CD4-positive, alpha-beta T cell treated with Interleukin-17A for 1 hour (primary cell): ENCODE data around the gene B3GALNT2.

Experiments used
- DNase-seq: peaks from one replicate; pipeline ENCODE4 v3.0.0-alpha.2; 2020

B3GALNT2 gene

DNA sequence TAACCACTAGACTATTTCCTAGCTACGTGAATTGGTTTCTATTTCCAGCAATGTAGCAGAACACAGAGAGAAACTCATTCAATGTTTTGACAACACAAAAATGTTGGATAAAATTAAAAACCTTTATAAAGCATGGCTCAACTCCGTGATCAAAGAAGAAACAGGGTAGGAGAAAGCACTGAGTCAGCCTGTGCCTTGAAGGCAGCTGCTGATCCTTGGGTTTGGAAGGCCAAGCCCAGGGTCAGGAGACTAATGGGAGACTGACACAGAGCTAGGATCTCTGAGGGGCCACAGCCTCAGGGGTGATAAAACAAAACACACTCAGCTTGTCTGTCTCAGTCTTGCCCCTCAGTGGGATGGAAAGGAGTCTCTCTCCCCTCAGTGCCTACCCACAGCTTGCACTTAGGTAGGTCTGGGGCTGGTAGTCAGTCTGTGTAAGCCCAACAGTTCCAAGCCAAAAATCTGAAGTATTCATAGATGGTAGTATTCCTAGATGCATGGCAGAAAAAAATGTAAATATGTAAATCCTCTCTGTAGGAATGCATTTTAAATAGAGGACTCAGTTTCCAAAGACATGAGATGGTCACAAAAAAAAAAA is 53.3 kb downstream of the B3GALNT2 start:
- no peak for DNase-seq

DNA sequence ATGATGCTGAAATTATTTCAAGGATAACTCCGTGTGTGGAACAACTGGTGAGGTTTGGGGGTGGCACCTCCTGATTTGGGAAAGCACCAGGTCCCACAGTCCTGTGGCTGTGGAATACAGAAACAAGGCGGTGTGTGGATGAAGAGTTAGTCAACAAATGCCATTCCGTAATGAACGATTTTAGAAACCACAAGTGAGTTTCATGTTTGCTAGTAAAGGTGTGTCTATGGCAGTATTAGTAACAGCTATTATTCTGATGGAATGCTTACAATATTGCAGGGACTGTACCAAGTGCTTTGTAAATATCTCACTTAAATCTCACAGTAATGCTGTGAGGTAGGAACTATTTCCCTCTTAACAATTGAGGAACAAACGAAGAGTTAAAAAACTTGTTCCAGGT is 53.8 kb downstream of the B3GALNT2 start:
- no peak for DNase-seq

DNA sequence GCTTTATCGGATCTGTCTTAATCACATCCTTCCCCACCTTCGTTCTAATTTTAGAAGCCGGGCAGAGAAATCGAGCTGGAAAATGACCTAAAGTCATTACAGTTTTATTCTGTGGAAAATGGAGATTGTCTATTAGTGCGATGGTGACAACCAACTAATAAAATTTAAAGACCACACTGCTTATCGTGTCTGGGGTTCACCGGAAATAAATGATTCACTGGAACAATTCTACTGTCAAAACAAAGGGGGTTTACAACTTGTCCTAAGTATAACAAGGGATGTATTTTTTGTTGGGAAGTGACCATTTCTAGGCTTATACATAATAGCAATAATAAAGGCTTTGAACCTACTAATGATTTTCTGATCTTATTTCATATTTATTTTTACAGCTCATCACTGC is 55.6 kb downstream of the B3GALNT2 start:
- no peak for DNase-seq

DNA sequence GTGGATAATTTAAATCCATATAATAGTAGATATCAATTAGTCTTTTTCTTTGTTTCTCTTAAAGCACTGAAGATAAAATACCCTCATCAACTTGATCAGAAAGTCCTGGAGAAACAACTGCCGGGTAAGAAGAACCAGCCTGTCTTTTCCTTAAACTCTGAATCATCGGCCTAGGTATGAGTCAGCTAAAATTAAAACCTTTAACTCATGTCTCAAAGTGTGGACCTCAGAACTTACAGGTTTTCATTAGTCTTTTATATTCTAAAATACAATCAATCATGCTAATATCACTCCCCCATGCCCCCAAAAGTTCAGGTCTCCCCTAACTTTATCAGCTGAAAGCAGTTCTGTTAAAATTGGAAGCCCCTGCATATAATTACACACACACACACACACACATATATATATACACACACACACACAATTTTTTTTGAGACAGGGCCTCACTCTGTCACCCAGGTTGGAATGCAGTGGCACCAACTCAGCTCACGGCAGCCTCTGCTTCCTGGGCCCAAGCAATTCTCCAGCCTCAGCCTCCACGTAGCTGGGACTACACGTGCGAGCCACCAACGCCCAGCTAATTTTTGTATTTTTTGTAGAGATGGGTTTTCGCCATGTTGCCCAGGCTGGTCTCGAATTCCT is 61.3 kb downstream of the B3GALNT2 start:
- DNase-seq: no peak

DNA sequence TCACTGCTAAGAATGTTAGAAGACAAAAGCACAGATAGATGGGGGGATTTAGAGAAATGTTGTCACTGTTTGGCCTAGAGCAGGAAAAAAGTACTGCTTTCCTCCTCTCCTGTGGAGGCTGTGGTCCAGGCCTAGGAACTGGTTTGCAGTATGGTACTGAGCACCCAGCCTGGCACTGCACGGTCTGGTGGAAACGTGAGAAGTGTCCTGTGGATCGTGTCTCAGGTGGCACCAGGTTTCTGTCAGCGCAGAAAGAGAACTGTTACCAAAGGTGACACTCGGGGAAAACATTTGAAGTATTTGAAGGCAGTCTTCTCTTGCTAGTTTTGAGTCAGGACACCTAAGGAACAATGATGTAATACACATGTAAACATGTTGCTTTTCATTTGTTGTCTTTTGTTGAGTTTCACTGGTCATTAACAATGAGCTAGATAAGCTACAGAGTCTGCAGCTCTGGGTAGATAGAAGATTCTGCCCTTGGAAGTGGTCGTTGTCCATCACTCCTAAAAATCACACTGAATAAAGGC is 63.0 kb downstream of the B3GALNT2 start:
- DNase-seq: no peak

DNA sequence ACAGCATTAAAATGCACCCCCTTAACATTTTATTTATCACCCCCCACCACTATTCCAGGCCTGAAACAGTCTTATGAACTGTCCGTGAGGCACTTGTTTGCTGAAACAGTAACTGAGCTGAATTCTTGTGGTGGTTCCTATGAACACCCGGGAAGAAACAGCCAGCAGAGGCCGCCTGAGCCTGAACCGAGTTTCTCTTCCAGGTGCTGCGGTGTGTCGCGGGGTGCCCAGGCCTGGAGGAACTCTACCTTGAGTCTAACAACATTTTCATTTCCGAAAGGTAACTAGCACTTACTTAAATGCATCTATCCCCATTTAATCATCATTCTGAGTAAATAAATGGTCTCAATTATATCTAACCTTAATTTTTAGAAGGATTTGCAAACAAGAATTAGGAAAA is 70.3 kb downstream of the B3GALNT2 start:
- DNase-seq: no peak

DNA sequence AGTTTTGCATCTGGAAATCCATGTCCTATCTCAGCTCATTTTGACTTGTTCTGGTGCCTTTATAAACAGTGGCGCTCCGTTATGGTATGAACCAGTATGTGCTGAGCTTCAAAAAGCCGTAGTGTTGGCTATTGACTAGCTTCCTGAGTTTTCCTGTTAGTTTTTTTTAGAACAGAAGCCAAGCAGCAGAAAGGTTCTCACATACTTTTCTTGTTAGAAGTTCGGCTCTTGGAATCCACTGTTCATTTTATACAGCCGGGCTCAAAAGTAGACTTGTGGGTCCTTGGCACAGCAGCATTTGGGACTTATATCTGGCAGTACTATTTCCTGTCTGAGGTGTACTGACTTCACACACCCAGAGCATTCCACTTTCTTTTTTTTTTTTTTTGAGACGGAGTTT is 73.3 kb downstream of the B3GALNT2 start:
- DNase-seq: no peak

DNA sequence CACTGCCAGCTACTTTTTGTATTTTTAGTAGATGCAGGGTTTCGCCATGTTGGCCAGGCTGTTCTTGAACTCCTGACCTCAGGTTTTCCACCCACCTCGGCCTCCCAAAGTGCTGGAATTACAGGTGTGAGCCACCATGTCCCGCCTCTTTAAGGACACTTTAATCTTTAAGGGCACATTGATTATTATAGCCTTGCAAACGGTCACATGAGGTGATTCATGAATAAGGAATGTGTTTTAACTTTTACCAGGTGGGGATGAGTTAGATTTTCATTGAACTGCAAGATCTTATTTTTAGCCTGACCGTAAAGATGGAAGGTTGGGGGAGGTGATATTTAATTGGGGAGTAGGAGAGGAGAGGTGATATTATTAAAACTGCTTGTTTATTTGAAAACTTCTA is 75.1 kb downstream of the B3GALNT2 start:
- no peak for DNase-seq

DNA sequence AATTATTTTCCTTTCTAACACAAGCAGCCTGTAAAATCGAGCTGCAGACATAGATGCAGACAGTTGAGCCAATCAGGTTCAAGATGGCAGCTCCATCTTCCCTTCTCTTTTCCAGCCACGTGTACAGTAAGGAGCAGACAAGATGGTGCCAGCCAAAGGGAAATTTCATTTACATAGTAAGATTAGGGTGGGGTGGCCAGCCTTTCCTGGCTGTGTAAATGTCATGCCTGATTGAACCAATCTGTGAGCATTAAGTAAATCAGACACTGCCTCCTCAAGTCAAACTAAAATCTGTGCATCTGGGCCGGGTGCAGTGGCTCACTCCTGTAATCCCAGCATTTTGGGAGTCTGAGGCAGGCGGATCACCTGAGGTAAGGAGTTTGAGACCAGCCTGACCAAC is 76.8 kb downstream of the B3GALNT2 start:
- no peak for DNase-seq

DNA sequence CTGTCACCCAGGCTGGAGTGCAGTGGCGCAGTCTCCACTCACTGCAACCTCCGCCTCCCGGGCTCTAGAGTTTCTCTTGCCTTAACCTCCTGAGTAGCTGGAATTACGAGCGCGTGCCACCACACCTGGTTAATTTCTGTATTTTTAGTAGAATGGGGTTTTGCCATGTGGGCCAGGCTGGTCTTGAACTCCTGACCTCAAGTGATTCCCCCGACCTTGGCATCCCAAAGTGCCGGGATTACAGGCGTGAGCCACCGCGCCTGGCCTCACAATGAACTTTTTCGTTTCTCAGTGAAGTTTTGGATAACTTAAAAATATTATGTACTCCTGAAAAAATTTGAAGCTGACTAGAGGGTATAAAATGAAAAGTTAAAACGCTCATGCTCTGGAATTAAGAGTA is 77.6 kb downstream of the B3GALNT2 start:
- DNase-seq: no peak

DNA sequence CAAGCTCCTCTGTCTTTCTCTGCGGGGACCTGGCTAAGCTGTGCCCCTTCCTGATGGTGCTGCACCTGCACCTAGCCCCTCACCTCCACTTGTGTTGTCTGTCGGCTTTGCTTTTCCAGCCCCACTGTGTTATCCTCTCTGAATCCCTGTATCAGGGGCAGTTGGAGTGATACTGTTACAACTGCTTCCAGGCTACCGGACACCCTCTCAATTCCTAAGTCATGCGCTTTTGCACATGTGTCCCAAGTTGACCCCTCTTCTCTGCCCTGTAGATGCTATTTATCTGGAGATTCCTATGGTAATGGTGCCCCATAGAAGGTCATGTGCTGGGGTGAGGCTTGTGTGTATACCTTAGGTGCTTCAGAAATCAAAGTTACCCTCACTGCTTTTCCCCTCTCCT is 78.1 kb downstream of the B3GALNT2 start:
- DNase-seq: no peak

DNA sequence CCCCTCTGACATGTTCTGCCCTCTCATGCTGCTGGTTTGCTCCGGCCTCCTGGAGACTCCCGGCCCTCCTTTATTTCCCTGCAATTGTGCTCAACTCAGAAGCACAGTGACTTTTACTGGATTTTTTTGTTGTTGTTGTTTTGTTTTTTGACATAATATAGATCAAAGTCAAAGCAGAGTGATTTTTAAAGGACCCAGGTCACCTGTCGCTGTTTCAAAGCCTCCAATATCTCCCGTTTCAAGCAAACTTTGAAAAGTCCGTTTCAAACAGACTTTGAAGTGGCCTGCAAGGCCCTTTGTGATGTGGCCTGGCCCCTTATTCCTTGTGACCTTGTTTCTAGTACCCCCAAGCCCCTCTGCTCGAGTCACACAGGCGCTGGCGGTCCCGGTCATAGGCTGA is 78.9 kb downstream of the B3GALNT2 start:
- DNase-seq: no peak

DNA sequence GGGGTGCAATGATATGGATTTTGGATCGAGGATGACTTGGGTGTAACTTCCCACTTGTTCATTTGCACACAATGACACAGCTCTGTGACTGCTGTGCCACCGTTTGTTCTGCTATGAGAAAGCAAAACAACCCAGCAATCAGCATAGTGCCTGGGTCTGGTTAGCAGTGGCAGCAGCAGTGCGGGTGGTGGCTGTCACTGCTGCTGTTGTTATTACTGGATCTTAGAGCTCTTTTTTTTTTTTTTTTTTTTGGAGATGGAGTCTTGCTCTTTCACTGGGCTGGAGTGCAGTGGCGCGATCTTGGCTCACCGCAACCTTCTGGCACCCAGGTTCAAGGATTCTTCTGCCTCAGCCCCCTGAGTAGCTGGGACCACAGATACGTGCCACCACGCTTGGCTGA is 80.2 kb downstream of the B3GALNT2 start:
- no peak for DNase-seq

DNA sequence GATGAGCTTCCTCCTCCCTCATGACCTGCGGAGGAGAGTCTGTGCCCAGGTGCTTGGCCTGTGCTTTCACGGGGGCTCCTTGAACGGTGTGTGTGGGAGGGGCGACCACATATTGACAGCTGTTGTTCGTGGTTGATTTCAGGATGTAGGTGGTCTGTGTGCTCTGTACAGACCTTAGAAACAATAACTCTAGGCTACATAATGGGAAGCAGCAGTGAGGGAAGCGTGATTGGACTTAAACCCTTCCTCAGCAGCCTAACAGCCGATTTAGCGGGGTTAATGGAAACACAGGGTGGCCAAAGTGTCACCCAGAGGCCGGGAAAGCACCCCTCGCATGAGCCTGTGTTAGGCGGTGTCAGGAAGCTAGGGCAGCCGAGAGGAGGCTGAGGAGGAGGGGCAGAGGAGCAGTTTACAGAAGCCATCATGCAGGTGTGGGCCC is 81.0 kb downstream of the B3GALNT2 start:
- peak; percentile 24 for DNase-seq

DNA sequence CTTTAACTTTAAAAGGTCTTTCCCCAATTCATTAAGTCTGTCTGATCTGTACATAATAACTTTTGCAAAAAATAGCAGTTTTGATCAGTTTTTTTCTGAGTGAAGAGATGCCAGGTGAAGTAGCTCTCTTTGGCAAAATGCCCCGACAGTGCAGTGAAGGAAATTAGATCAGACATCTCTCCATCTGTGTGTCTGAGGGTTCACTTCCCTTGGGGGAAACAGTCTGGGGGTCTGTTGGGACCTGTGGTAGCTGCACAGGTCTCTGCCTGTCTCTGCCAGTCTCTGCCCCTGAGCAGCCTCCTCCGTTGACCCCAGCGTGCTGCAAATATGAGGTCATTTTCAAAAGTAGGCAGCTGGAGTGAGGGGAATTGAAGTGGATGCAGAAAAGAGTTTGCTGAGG is 82.5 kb downstream of the B3GALNT2 start:
- no peak for DNase-seq

DNA sequence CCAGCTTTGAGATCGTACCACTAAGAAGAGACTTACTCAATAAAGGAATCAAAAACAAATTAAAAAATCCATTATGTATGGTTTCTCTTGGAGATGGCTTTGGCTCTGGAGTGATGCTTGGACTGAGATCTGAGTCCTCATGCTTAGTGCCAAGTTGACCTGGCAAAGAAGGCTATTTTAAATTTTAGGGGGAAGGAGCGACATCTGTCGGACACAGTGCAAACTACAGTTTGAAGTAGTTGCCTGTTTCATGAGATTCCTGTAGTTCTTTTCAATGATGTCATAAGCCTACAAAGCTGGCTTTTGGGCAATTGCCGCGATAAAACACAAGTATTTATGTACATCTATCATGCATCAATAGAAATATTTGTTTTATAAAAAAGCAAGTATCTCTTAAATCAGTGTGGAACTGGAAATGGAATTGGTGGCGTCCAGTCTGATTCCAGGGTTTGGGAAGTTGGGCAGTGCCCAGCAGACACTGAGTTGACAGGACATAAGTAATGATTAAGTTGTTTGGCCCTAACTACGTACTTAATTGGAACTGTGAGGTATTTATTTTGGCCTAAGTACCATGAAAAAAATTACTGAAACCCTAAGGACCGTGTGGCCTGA is 87.1 kb downstream of the B3GALNT2 start:
- DNase-seq: peak; percentile 79

DNA sequence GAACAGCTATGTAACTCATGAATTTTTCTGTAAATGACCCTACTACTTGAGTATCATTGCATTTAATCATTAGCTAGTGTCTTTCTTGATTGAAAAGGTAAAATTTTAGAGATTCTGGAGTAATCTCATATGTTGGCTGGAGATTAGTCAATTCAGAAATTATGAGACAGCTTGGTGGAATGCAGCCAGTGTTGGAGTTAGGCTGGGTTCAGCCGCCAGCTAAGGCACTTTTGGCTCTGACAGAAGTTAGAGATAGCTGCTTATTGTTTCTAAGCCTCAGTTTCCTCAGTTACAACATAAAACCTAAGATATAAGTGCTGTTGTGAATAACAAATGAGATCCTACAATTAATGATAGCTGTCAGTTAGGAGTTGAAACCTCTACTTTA is 87.6 kb downstream of the B3GALNT2 start:
- DNase-seq: no peak

DNA sequence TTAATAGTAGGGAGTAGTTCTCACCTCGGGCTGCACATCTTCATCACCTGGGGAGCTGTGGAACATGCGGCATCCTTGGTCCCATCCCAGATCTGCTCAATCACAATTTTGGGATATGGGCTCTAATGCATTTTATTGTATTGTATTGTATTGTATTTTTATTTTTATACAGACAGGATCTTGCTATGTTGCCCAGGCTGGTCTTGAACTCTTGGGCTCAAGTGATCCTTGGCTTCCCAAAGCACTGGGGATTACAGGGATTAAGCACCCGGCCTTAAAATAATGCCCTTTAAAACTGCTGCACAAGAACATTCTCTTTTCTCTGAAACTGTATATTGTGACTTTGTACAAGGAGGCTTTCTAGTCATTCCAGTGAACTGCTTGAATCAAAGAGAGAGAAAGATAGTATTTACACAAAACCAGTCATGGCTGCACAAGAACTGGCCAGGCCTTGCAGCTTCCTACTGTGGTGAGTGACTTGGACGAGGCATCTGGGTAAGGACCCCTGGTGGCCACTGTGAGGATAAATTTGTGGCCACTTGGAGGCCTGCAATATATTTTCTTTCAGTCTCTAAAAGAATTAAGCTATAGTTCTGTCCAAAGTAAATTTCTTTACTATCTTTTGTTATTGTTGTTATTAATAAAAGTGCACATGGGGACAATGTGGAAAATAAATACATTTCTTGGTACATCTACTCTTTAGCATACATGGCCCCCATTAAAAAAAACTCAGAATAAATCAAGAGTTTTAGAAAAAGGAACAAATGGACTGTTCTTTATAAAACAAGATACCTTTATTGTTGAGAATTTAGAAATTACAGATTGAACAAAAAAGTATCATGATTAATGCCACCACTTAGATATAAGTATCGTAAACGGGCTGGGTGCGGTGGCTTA is 89.0 kb downstream of the B3GALNT2 start:
- peak; percentile 77 for DNase-seq

DNA sequence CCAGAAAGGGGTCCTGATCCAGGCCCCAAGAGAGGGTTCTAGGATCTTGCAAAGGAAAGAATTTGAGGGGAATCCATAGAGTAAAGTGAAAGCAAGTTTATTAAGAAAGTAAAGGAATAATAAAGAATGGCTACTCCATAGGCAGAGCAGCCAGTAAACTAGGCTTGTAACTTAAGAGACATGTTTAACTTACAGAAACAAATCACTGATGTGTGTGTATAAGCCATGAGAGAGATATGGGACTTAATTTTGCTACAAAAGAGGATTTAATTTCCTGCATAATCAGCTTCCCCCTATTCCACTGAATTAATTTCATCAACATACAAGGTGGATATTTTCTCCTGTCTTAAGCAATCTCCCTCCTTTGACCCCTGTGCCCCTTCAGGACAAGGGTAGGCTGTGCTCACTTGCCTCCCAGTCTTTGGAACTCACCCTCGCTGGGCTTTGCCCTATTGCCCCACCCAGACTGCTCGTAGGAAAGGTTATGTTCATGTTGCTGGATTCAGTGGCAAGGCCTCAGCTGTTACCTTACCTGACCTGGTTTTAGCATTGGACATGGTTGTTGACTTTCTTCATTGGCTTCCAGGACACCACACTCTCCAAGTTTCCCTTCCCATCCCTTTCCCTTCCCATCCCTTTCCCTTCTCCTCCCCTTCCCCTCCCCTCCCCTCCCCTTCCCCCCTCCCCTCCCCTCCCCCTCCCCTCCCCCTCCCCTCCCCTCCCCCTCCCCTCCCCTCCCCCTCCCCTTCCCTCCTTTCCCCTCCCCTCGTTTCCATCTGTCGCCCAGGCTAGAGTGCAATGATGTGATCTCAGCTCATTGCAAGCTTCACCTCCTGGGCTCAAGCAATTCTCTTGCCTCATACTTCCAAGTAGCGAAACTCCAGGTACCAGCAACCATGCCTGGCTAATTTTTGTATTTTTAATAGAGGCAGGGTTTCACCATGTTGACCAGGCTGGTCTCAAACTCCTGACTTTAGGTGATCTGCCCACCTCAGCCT is 92.5 kb downstream of the B3GALNT2 start:
- no peak for DNase-seq

DNA sequence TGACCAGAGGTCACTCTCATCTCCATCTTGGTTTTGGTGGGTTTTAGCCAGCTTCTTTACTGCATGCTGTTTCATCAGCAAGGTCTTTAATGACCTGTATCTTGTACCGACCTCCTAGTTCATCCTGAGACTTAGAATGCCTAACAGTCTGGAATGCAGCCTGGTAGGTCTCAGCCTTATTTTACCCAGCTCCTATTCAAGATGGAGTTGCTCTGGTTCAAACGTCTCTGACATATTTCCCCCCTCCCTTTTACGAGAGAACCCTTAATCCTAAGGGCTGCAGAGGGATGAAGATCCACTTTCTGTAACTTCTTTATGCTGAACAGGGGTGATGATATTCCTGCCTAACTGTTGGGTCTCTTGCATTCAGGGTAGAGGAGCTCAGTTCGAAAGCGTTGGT is 93.8 kb downstream of the B3GALNT2 start:
- DNase-seq: no peak

DNA sequence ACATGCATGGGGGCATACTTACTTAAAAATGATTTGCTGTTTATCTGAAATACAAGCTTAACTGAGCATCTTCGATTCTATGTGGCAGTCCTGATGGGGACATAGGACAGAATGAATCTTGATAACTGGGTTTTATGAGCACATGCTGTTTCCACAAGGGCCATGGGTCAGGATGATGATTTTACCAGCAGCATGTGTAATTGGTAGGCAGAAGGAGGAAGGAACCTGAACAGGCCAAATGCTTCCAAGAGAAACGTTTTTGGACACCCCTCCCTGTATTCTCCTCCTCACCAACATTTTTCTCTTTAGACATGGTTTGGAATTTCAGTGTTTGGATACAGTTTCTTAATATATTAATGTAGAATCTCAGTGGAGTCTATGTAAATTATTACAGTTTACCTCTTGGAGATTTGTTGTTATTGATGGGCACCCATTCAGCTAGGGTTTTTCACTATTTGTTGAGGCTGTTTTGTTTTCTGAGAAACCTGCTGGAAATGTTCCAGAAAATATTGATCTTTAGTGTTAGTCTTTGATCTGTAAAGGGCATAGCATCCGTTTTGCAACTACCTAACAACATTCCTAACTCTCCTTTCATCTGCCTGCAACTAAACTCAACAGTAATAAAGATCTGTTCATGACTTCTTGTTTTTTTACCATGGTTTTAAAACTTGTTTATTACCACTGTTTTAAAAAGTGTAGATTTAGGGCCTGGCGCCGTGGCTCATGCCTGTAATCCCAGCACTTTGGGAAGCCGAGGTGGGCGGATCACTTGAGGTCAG is 95.0 kb downstream of the B3GALNT2 start:
- no peak for DNase-seq
